ENCODE measurements around the gene OAF. TPM values are rescaled to one million over a fixed set of nuclear protein-coding genes. Genes with fewer than 3 reads are reported as not detected.
A peak's percentile ranks its signal among the peaks of the same experiment; 100 is the strongest.

OAF gene
- total RNA-seq, 1 donor from 2014 or later: 67.5 TPM

GRCh38 chr11:120182372-120182771, 28.5 kb upstream of the OAF start:
- Mint-ChIP-seq H3K4me3 (peak overlapping the region; percentile 52), H3K9me3 (no peaks in the 10 kb centered on the region), H3K36me3 (no peaks in the 10 kb centered on the region), H3K27me3 (peaks cover 10% of the 10 kb centered on the region), H3K4me1 (ENCODE audit: unreplicated experiment) (peaks cover 67% of the 10 kb centered on the region), H3K27ac (peak overlapping the region; percentile 33)
- TF ChIP-seq CTCF (conservative IDR thresholded peaks at IDR 0.05): no peak
- peak; percentile 60 for DNase-seq (ENCODE audit: extremely low spot score, unreplicated experiment)

- Mint-ChIP-seq H3K27me3 (peaks cover 9% of the 10 kb centered on the region), H3K9me3 (no peaks in the 10 kb centered on the region), H3K36me3 (no peaks in the 10 kb centered on the region), H3K4me1 (ENCODE audit: unreplicated experiment) (peaks cover 73% of the 10 kb centered on the region), H3K27ac (no peak overlapping the region), H3K4me3 (no peak overlapping the region)
- peak; percentile 50 for TF ChIP-seq CTCF (conservative IDR thresholded peaks at IDR 0.05)
- peak; percentile 62 for DNase-seq (ENCODE audit: extremely low spot score, unreplicated experiment)
Measured at GRCh38 chr11:120182790-120183491, 27.9 kb upstream of the OAF start.

GRCh38 chr11:120183701-120184141, 27.1 kb upstream of the OAF start:
- H3K4me3 Mint-ChIP-seq: no peak overlapping the region
- H3K9me3 Mint-ChIP-seq: no peaks in the 10 kb centered on the region
- no peak for DNase-seq (ENCODE audit: extremely low spot score, unreplicated experiment)
- peaks cover 80% of the 10 kb centered on the region for H3K4me1 Mint-ChIP-seq (ENCODE audit: unreplicated experiment)
- no peak overlapping the region for H3K27ac Mint-ChIP-seq
- H3K36me3 Mint-ChIP-seq: no peaks in the 10 kb centered on the region
- H3K27me3 Mint-ChIP-seq: peaks cover 11% of the 10 kb centered on the region
- no peak for TF ChIP-seq CTCF (conservative IDR thresholded peaks at IDR 0.05)

- H3K27me3 Mint-ChIP-seq: peaks cover 10% of the 10 kb centered on the region
- H3K36me3 Mint-ChIP-seq: no peaks in the 10 kb centered on the region
- no peak overlapping the region for H3K27ac Mint-ChIP-seq
- DNase-seq (ENCODE audit: extremely low spot score, unreplicated experiment): peak; percentile 51
- H3K4me3 Mint-ChIP-seq: no peak overlapping the region
- H3K4me1 Mint-ChIP-seq (ENCODE audit: unreplicated experiment): peaks cover 78% of the 10 kb centered on the region
- no peak for TF ChIP-seq CTCF (conservative IDR thresholded peaks at IDR 0.05)
- no peaks in the 10 kb centered on the region for H3K9me3 Mint-ChIP-seq
Measured at GRCh38 chr11:120184371-120184945, 26.4 kb upstream of the OAF start.

GRCh38 chr11:120184946-120185705, 25.7 kb upstream of the OAF start:
- H3K27me3 Mint-ChIP-seq: peaks cover 10% of the 10 kb centered on the region
- no peaks in the 10 kb centered on the region for H3K36me3 Mint-ChIP-seq

More at GRCh38 chr11:120184946-120185705, 25.7 kb upstream of the OAF start:
- H3K9me3 Mint-ChIP-seq: no peaks in the 10 kb centered on the region
- peak overlapping the region; percentile 61 for H3K27ac Mint-ChIP-seq
- TF ChIP-seq CTCF (conservative IDR thresholded peaks at IDR 0.05): no peak
- peak overlapping the region; percentile 40 for H3K4me3 Mint-ChIP-seq
- peak; percentile 65 for DNase-seq (ENCODE audit: extremely low spot score, unreplicated experiment)
- peaks cover 71% of the 10 kb centered on the region for H3K4me1 Mint-ChIP-seq (ENCODE audit: unreplicated experiment)
